GM23338 (cell line): ENCODE data around the gene ADCY1. TPM values are rescaled to one million over a fixed set of nuclear protein-coding genes. Genes with fewer than 3 reads are reported as not detected.

Source experiments
- ATAC-seq: fragments of 200-7000 bp; cut with Tn5 transposase; 3 replicates; pipeline ENCODE4 v1.9.1; 2020
- DNase-seq: peaks from one replicate; pipeline ENCODE4 v3.0.0-alpha.2; 2015; ENCODE audit warnings: low spot score
- H2AFZ ChIP-seq: fragments of 200-600 bp; sonication (generic); 2 replicates; pipeline ENCODE4 v1.8.0; 2016; ENCODE audit warnings: antibody characterized with exemption, mild to moderate bottlenecking, moderate library complexity
- H3F3A ChIP-seq: fragments of 200-600 bp; sonication (generic); replicated peaks from 2 replicates; pipeline ENCODE4 v1.8.0; 2017; ENCODE audit warnings: antibody characterized with exemption, mixed run types, low read depth
- H3K27ac ChIP-seq: fragments of 200-600 bp; sonication (generic); 2 replicates; pipeline ENCODE4 v1.6.1; 2016; ENCODE audit warnings: low read depth
- H3K27me3 ChIP-seq: fragments of 200-600 bp; sonication (generic); 2 replicates; pipeline ENCODE4 v1.8.0; 2016; ENCODE audit warnings: mild to moderate bottlenecking, mixed run types, moderate library complexity; ENCODE audit not compliant: insufficient read depth
- H3K36me3 ChIP-seq: fragments of 200-600 bp; sonication (generic); 2 replicates; pipeline ENCODE4 v1.8.0; 2016; ENCODE audit warnings: mild to moderate bottlenecking; ENCODE audit not compliant: insufficient read depth
- H3K4me1 ChIP-seq: fragments of 200-600 bp; sonication (generic); 2 replicates; pipeline ENCODE4 v1.8.0; 2016; ENCODE audit warnings: mild to moderate bottlenecking, moderate library complexity; ENCODE audit not compliant: insufficient read depth
- H3K4me2 ChIP-seq: fragments of 200-600 bp; sonication (generic); 2 replicates; pipeline ENCODE4 v1.7.1; 2017; ENCODE audit warnings: mixed run types
- H3K4me3 ChIP-seq: fragments of 200-600 bp; sonication (generic); 2 replicates; pipeline ENCODE4 v1.6.1; 2016; ENCODE audit warnings: mixed run types
- H3K79me2 ChIP-seq: fragments of 200-600 bp; sonication (generic); replicated peaks from 2 replicates; pipeline ENCODE4 v1.8.0; 2017; ENCODE audit warnings: mild to moderate bottlenecking; ENCODE audit not compliant: insufficient read depth
- H3K9me2 ChIP-seq: fragments of 200-600 bp; sonication (generic); 2 replicates; pipeline ENCODE4 v1.8.0; 2017; ENCODE audit not compliant: insufficient read depth
- H4K20me1 ChIP-seq: fragments of 200-600 bp; sonication (generic); replicated peaks from 2 replicates; pipeline ENCODE4 v1.8.0; 2017; ENCODE audit warnings: mild to moderate bottlenecking; ENCODE audit not compliant: insufficient read depth
- H3K27ac Mint-ChIP-seq: 2 replicates; pipeline ENCODE4 v1.8.0; 2020; ENCODE audit warnings: inconsistent platforms, mild to moderate bottlenecking, moderate library complexity, mixed read lengths
- H3K27me3 Mint-ChIP-seq: 3 replicates; pipeline ENCODE4 v1.8.0; 2022; ENCODE audit warnings: low read depth, mild to moderate bottlenecking, moderate library complexity, mixed read lengths, inconsistent platforms; ENCODE audit not compliant: insufficient read depth, poor library complexity
- H3K36me3 Mint-ChIP-seq: 3 replicates; pipeline ENCODE4 v1.8.0; 2021; ENCODE audit warnings: low read depth, mild to moderate bottlenecking, inconsistent platforms, moderate library complexity, mixed read lengths
- H3K4me1 Mint-ChIP-seq: 3 replicates; pipeline ENCODE4 v1.8.0; 2020; ENCODE audit warnings: mild to moderate bottlenecking, inconsistent platforms, mixed read lengths
- H3K4me3 Mint-ChIP-seq: 3 replicates; pipeline ENCODE4 v1.8.0; 2021; ENCODE audit warnings: moderate library complexity, mild to moderate bottlenecking, inconsistent platforms, mixed read lengths
- H3K9me3 Mint-ChIP-seq: 3 replicates; pipeline ENCODE4 v1.8.0; 2020; ENCODE audit warnings: moderate library complexity, mild to moderate bottlenecking, inconsistent platforms, mixed read lengths
- CREB1 ChIP-seq: fragments of 250-450 bp; sonication (Bioruptor Pico); IDR thresholded peaks from 2 replicates; pipeline ENCODE4 v1.5.0; 2020; ENCODE audit warnings: low read depth, mild to moderate bottlenecking, moderate library complexity
- EZH2 ChIP-seq: fragments of 200-600 bp; sonication (generic); IDR thresholded peaks from one replicate; pipeline ENCODE4 v1.8.0; 2017; ENCODE audit warnings: antibody characterized with exemption, mild to moderate bottlenecking, low read depth; ENCODE audit not compliant: unreplicated experiment
- REST ChIP-seq: IDR thresholded peaks from one replicate; pipeline ENCODE4 v1.6.1; 2018; ENCODE audit warnings: antibody characterized with exemption; ENCODE audit not compliant: unreplicated experiment
- STAT1 ChIP-seq: IDR thresholded peaks from one replicate; pipeline ENCODE4 v1.6.1; 2016; ENCODE audit warnings: antibody characterized with exemption; ENCODE audit not compliant: unreplicated experiment
- ZNF462 ChIP-seq: fragments of 250-450 bp; sonication (Bioruptor Pico); IDR thresholded peaks from 2 replicates; pipeline ENCODE4 v1.5.0; 2020; ENCODE audit warnings: mild to moderate bottlenecking, moderate library complexity
- polyA plus RNA-seq: library from polyadenylated mRNA; unstranded; fragments of >200 nt; fragmentation: Nextera tagmentation; extraction: Ambion mirVana; gene quantifications from 2 replicates; pipeline ENCODE4 v1.2.1, GENCODE V29; 2016
- total RNA-seq: library from RNA; depleted of rRNA; stranded (reverse); fragments of >200 nt; shearing (Covaris generic); gene quantifications from 2 replicates; pipeline ENCODE4 v1.2.3, GENCODE V29; 2014
- TF ChIP-seq, protein P1 (sequence below): IDR thresholded peaks from 2 replicates; pipeline ENCODE4 v1.6.1; 2016; ENCODE audit warnings: antibody characterized with exemption

ADCY1 gene
- total and polyA plus RNA-seq, 2 experiments from 2014 or later, result 2.3 to 18.7 TPM

DNA sequence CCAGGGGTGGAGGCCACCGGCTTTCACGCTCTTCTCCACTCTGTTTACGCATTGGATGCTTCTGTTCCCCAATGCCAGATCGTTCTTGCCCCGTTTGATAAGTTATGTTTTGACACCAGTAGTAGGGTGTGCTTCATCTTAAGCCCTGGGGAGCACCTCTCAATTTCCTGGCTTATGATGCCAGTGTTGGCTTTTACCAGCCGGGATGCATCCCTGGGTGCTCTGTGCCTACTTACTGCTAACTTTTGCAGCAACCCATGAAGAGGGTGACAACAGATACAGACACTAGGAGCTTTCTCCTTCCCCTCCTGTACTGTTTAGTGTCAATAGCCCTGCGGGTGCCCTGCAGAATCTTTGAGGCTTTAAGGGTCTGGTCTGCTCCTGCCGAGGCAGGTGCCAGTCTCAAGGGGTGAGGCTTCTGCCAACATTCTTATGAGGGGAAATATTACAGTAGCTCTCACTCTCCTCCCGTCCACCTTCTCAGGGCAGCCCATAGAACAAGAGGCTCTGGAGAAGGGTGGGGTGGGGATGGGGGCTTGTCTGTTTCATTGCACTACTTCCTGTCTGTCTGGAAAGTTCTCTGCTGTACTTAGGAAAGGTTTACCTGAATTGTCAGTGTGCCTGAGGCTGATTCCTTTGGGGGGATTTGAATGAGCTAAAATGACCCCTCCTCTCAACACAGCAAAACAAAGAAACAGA lies 23.3 kb downstream of the ADCY1 start:
- Mint-ChIP-seq H3K4me3 (no peak overlapping the region), H3K36me3 (no peaks in the 10 kb centered on the region; the same call in 1 of the 3 replicates), H3K27me3 (peaks cover 2% of the 10 kb centered on the region), H3K9me3 (no peaks in the 10 kb centered on the region), H3K27ac (peak overlapping the region; percentile 15; the same call in 1 of the 2 replicates), H3K4me1 (peaks cover 31% of the 10 kb centered on the region)
- no peak overlapping the region for H2AFZ ChIP-seq
- ATAC-seq (no peak), DNase-seq (no peak)
- no peaks in the 10 kb centered on the region for H4K20me1 ChIP-seq
- peaks cover 4% of the 10 kb centered on the region; the same call in 1 of the 2 replicates for H3K79me2 ChIP-seq
- no peak overlapping the region for H3K4me2 ChIP-seq
- no peaks in the 10 kb centered on the region for H3K9me2 ChIP-seq
- H3K4me3 ChIP-seq, result no peak overlapping the region
- no peak overlapping the region for H3K27ac ChIP-seq
- H3F3A ChIP-seq, result no peaks in the 10 kb centered on the region
- H3K27me3 ChIP-seq, result no peaks in the 10 kb centered on the region
- TF ChIP-seq CREB1 (CRISPR knock-in tag), result no peak
- no peak for TF ChIP-seq STAT1
- no peak for TF ChIP-seq EZH2
- TF ChIP-seq REST, result no peak
- TF ChIP-seq ZNF462 (CRISPR knock-in tag), result no peak
- TF ChIP-seq, protein P1, sequence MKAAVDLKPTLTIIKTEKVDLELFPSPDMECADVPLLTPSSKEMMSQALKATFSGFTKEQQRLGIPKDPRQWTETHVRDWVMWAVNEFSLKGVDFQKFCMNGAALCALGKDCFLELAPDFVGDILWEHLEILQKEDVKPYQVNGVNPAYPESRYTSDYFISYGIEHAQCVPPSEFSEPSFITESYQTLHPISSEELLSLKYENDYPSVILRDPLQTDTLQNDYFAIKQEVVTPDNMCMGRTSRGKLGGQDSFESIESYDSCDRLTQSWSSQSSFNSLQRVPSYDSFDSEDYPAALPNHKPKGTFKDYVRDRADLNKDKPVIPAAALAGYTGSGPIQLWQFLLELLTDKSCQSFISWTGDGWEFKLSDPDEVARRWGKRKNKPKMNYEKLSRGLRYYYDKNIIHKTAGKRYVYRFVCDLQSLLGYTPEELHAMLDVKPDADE, result no peak
- no peaks in the 10 kb centered on the region for H3K4me1 ChIP-seq
- no peaks in the 10 kb centered on the region for H3K36me3 ChIP-seq
